Stimulated activated CD8-positive, alpha-beta memory T cell treated with anti-CD3 and anti-CD28 coated beads, Interleukin-4, amount 100 ng/mL, for 1 hour (primary cell): ENCODE data around the gene SLC9B1.
"Not testable (repeated sequence)": the region's sequence is repeated elsewhere in the genome, so short reads cannot be mapped to it uniquely, and the experiment has no call there.

ENCODE experiments used
- DNase-seq, 2 donors: peaks; one replicate each; pipeline ENCODE4 v3.0.0-alpha.2; 2020; ENCODE audit warnings: low read depth in 2 of 2, low spot score in 1 of 2

The SLC9B1 gene

GRCh38 chr4:103011378-103012025, 8.0 kb downstream of the SLC9B1 start:
- no peak for DNase-seq

DNA sequence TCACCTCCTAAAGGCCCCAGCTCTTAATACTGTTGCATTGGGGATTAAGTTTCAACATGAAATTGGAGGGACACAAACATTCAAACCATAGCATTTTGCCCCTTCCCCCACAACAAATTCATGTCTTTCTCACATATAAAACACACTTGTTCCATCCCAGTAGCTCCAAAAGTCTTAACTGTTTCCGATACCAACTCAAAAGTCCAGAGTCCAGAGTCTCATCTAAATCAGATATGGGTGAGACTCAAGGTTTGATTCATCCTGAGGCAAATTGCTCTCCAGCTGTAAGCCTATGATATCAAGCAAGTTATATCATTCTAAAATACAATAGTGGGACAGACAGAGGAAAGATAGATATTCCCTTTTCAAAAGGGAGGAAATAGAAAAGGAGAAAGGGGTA, 8.7 kb downstream of the SLC9B1 start:
- DNase-seq, result no peak

GRCh38 chr4:103008875-103009729, 10.4 kb downstream of the SLC9B1 start:
- DNase-seq, result no peak

DNA sequence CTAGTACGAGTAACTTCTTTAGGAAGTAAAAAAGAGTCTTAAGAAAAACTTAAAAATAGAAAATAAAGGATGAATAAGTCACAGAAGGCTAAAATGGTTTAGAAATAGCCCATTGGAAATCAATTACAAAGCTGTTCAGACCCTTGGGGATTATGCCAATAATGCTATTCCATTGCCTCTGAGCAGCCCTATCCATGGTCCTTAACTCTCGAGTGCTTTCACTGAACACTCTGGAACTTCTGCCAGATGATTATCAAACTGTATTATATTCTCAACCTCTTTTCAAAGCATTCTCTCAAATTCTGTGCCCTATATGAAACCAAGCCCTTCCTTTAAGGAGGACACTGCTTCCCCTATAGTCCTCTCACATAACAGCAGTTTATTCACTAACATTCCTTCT, 17.0 kb downstream of the SLC9B1 start:
- DNase-seq, result no peak

GRCh38 chr4:102994803-102995202, 24.7 kb downstream of the SLC9B1 start:
- no peak for DNase-seq

DNA sequence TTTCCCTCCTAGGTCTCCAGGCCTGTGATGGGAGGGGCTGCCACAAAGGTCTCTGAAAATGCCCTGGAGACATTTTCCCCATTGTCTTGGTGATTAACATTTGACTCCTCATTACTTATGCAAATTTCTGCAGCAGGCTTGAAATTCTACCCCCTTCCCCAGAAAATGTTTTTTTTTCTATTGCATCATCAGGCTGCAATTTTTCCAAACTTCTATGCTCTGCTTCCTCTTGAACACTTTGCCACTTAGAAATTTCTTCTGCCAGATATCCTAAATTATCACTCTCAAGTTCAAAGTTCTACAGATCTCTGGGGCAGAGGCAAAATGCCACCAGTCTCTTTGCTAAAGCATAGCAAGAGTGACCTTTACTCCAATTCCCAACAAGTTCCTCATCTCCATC, 25.5 kb downstream of the SLC9B1 start:
- DNase-seq, result not testable (repeated sequence)

DNA sequence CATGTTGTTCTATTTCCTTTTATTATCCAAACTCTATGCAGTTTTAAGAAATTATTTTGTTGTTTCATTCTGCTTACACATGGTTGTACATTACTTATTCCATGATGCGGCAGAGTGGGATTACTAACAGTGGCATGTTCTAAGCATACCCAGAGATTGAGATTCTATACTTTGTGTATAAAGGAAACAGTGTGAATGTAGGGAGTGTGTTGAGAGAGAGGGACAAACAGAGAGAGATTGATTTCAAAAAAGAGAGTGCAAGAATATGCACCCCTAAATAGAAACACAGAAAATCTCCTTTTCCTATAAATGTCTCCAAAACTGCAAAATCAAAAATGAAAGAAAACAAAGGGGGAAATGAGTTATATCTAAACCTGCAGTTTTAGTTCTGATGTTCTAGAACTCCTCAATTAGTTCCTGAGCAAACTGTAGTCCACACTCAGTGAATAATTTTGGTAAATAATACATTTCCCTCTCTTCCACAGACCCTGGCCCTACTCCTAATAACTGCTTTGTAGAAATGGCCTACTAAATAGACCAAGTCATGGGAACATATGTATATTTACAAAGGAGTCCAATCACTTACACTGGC, 31.0 kb downstream of the SLC9B1 start:
- no peak for DNase-seq

DNA sequence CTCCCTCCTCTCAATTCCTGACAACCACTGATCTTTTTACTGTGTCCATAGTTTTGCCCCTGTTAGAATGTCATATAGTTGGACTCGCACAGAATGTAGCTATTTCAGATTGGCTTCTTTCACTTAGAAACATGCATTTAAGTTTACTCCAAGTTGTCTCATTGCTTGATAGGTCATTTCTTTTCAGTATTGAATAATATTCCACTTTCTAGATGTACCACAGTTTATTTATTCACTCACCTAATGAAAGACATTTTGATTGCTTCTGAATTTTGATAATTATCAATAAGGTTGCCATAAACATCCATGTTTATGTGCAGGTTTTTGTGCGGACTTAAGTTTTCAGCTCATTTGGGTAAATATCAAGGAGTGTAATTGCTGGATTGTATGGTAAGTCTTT, 38.5 kb downstream of the SLC9B1 start:
- DNase-seq, result no peak

DNA sequence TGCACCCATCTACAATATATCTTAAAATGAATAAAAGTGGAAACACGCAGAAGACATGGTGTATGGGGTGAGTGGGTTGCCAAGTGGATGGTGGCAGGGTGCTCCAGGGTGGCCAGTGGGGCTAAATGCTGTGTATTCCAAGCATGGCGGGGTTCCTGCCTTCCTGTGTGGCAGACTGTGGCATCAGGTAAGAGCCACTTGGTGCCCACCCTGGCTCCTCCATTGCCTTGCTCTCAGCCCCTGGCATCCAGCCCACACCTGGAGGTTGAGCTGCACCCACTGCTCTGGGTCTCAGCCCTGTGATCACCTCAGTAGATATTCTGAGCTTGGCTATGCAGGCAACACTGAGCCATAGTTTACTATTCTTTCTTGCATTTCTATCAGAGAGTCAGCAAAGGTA, 57.7 kb downstream of the SLC9B1 start:
- DNase-seq, result not testable (repeated sequence)

- no peak for DNase-seq
Measured at GRCh38 chr4:102959496-102959895, 60.0 kb downstream of the SLC9B1 start.

GRCh38 chr4:102945066-102945465, 74.4 kb downstream of the SLC9B1 start:
- DNase-seq, result no peak

GRCh38 chr4:102938063-102938462, 81.4 kb downstream of the SLC9B1 start:
- not testable (repeated sequence) for DNase-seq

DNA sequence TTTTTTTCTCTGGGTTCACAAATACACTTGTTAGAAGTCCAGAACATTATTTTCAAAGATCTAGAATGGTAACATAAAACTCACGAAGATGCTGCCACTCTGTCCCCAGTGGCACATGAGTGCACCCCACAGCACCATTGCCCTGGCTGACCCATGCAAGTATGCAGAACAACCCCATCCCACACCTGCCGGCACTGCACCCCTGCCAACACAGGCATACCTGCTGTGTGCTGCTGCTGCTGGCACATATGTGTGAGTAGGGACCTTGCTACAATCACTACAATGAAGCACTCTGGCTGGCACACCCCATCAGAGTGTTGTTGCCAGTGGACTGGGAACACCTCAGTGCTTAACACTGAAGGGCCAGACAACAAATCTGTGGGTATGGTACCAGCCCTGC, 83.8 kb downstream of the SLC9B1 start:
- no peak for DNase-seq

DNA sequence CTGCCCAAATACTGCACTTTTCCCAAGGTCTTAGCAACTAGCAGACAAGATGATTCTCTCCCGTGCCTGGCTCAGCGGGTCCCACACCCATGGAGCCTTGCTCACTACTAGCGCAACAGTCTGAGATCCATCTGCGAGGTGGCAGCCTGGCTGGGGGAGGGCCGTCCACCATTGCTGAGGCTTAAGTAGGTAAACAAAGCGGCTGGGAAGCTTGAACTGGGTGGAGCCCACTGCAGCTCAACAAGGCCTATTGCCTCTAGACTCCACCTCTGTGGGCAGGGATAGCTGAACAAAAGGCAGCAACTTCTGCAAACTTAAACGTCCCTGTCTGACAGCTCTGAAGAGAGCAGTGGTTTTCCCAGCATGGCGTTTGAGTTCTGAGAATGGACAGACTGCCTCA, 99.8 kb downstream of the SLC9B1 start:
- not testable (repeated sequence) for DNase-seq

DNA sequence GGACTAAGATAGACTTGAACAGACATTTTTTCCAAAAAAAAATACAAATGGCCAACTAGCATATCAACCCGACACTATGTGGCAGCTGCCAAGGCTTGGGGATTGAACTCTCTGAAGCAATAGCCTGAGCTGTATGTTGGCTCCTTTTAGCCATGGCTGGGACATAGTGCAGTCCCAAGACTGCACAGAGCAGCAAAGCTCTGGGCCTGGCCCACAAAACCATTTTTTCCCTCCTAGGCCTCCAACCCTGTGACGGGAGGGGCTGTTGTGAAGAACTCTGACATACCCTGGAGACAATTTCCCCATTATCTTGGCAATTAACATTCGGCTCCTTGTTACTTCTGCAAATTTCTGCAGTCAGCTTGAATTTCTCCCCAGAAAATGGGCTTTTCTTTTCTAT, 100.6 kb downstream of the SLC9B1 start:
- no peak for DNase-seq

- no peak for DNase-seq
Measured at GRCh38 chr4:102901804-102902203, 117.7 kb downstream of the SLC9B1 start.

DNA sequence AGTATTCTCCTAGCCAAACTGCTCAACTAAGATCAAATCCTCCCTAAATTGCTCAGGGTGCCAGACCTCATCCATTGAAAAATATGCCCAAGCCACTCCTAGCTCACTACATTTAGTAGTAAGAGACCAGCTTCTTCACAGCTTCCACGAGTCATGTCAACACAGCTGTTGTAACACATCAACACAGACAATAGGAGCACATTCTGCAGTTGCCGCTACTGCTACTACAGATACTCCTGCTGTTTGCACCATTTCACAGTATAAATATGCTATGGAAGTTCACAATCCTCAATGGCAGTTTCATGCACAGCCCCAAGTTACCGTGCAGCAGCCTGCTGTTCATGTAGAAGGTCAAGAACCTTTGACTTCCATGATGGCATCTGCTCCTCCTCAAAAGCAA, 121.9 kb downstream of the SLC9B1 start:
- DNase-seq, result not testable (repeated sequence)

DNA sequence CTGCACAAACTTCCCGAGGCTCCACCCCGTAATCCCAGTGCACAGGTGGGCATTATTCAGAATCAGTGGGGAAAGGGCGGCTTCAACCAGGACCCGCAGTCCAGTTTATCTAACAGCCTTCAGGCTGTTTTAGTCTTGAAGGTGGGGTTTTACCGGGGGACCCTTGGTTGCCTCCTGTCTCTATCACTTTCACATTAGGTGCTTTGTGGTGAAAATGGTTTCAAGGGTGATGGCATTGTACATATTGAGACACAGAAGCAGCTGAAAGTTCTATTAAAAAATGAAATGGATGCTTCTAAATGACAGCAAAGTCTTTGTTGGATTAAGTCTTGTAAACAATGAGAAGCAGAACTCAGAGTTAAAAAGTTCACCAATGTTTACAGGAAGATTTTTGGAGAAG, 123.0 kb downstream of the SLC9B1 start:
- not testable (repeated sequence) for DNase-seq

GRCh38 chr4:102889866-102890265, 129.6 kb downstream of the SLC9B1 start:
- DNase-seq, result not testable (repeated sequence)

DNA sequence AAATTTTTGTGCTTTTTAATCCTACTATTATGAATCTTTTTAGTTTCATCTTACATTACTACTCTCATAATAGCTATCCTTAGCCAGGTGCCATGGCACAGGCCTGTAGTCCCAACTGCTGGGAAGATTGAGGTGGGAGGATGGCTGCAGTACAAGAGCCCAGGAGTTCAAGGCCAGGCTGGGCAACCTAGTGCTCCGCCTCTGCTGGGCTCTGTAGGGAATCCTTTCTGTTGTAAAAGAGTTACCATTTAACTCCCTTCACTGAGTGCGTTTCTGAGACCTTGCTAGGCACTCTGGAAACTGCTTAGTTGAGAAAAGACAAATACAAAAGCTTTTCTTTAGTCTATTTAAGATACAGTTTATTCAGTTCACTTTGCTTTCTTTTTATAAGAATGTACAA, 130.9 kb downstream of the SLC9B1 start:
- not testable (repeated sequence) for DNase-seq

- no peak for DNase-seq
Measured at GRCh38 chr4:102883278-102883677, 136.2 kb downstream of the SLC9B1 start.

DNA sequence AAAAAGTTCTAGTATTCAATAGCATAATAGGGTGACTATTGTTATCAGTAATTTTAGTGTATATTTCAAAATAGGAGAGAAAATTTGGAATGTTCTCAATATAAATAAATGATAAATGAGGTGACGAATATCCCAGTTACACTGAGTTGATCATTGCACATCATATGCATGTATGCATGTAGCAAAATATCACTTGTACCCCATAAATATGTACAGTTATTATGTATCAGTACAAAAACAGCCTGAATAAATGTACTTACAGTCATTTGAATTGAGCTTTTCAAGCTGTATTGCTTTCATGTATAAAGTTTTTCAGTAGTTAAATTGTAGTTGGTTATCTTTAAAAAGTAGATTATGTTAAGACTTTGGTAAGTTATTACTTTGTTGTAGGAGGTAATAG, 138.2 kb downstream of the SLC9B1 start:
- no peak for DNase-seq
